GM19238 (cell line): Measurements from ENCODE around the gene ZMYM4.
"Not testable (repeated sequence)": the region's sequence is repeated elsewhere in the genome, so short reads cannot be mapped to it uniquely, and the experiment has no call there.

Source experiments
- DNase-seq: peaks from one replicate; pipeline ENCODE4 v3.0.0; 2011; ENCODE audit warnings: low spot score; ENCODE audit not compliant: insufficient read length

ZMYM4 gene

DNA sequence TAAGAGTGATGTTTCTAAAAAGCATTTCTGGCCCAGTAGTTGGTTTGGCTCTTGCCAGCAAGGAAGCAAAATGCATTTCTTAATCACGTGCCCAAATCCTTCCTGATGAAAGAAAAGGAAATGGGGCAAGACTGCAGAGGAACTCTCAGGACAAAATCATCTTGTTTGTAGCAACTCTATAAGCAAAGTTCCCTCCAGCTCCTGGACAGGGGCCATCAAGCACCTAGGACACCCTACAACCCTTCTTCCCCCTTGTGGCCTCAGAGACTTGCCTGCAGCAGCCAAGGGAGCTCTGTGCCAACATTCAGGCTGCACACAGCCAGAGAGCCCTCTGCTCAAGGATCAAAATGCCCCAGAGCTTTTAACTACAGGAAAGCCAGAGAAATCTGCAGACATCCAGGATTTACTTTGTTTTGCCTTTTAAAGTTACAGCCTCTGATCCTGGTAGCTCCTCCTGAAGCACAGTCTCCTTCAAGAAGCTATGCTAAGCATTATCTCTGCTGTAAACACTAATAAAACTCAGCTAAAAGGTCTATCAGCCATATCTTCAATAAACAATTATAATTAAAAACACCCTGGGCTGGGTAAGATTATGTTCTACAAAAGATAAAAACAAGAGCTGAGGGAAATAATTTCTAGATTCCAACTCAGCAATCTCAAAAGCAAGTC, 183.7 kb downstream of the ZMYM4 start:
- DNase-seq: no peak

DNA sequence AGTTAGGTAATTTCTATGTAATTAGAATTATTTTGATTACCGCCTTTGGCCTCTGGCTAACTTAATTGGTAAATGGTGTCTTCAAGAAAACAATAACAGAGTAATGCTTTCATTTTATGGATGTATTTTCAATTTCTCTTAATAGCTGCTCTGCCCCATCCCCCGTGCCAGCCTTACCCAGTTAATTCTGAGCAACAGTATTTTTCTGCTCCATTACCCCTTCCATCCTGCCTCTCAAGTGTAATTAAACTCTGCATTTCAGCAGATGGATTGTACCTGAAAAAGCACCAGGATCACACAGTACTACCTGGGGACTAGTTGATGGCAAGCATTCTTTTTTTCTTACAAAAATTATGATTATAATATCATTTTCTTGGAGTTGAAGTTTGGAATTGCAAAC, 184.5 kb downstream of the ZMYM4 start:
- DNase-seq: no peak

DNA sequence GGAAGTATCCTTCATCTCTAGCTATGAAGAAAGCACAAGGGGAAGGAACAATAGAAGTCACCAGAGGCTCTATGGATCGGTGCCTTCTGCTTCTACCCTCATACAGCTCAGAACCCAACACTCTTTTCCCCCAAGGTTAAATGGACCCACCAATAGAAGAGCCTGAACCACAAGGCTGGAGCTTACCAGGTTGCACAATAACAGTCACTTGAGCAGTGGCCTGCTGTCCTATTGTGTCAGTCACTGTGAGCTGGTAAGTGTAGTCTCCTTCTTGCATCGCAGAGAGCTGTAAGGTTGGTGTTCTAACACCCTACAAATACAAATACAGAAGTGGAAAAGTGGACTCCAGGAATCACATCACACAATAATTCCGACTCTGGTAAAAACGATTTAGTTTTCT, 185.7 kb downstream of the ZMYM4 start:
- no peak for DNase-seq

DNA sequence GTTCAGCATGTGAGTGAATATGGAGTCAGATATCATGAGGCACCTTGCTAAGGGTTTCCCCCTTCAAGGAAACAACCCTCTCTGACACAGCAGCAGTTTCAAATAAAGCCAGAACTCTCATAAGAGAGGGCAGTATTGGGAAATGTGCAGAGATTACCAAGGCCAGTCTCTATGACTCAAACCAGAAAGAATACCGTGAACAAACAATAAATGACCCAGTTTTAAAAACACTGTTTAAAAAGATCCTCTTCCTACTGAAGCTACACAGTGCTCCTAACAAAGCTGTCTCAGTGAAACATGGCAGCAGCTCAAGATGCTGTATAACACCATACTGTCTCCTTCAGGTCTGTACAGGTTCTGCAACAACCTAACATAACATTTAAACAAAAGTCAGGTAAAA, 186.1 kb downstream of the ZMYM4 start:
- no peak for DNase-seq

DNA sequence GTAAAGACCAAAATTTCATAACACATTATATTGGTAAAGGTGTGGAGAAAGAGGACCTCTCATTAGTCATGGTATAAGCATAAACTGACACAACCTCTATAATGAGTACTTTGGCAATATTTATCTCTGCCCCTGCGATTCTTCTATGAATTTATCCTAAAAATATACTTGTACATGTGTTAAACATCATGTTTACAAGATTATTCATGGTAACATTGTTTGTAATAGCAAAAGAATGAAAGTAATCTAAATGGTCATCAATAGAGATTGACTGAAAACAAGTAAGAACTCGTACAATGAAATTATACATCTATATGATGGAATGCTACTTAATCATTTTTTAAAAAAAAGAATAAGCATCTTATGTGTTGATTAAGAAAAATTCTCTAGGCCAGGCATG, 192.3 kb downstream of the ZMYM4 start:
- DNase-seq: no peak

DNA sequence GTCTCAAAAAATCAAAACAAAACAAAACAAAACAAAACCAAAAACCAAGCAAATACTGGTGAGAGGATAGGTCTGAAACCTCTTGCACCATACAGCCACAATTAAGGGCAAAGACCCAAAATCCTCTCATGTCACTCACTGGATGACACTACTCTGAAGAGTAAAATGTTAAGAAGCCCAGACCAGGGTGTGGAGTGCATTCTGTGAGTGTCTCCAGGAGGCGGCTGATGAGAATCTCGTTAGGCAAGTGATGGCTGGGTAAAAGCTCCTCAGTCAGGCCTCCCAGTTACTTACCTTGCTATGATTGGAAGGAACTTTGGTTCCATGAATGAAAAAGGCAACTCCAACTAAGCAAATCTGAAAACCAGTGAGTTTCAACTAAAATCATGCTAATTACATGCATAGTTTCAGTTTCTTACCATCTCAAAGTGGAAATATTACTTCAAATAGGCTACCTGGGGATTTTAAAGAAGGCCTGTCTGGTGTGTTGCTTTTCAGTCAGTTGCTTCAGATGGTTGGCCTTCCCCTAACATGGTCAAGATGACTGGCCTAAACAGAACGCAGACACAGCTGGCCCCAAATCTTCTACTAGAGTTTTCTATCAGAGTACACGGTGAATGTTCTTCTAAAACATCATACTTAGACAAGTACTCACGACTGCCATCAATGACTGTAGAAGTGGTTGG, 193.6 kb downstream of the ZMYM4 start:
- no peak for DNase-seq

DNA sequence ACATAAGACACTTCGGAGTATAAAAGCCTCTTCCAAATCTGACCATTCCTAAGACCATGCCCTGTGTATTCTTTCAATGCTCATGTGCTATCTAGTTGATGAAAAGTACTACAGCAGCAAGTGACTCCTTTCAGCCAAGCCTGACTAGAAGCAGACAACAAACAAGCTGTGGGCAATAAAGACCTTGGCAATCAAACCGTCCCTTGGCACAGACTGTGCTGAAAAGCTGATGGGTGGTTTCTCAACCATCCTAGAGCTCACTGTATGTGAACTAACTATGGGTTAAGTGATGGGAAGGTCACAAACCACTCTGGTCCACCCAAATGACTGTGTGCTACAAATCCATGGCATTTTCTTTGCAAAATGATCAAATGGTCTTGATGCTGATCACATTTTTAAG, 194.7 kb downstream of the ZMYM4 start:
- DNase-seq: no peak

DNA sequence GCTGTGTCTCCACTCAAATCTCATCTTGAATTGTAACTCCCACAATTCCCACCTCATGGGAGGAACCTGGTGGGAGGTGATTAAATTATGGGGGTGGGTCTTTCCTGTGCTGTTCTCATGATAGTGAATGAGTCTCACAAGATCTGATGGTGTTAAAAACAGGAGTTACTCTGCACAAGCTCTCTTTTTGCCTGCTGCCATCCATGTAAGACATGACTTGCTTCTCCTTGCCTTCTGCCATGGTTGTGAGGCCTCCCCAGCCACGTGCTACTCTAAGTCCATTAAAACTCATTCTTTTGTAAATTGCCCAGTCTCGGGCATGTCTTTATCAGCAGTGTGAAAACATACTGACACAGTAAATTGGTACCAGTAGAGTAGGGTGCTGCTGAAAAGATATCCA, 195.2 kb downstream of the ZMYM4 start:
- DNase-seq: not testable (repeated sequence)

DNA sequence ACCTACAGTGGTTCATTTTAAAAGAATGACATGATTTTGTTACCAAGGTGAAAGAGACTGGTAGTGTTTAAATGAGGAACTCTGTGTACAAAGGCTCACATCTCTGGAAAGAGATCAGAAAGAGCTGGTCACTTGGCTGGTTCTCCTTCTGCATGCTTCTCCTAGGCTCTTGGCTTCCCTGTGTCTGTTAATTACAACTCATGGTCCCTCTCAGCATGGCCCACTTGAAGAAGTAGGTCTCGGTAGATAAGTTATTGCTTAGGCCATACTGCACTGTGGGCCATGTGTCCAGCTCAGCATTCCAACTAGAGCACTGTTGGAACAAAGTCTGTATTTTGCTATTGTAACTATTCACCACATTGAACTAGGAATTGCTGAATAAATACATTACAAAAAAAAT, 197.6 kb downstream of the ZMYM4 start:
- no peak for DNase-seq

DNA sequence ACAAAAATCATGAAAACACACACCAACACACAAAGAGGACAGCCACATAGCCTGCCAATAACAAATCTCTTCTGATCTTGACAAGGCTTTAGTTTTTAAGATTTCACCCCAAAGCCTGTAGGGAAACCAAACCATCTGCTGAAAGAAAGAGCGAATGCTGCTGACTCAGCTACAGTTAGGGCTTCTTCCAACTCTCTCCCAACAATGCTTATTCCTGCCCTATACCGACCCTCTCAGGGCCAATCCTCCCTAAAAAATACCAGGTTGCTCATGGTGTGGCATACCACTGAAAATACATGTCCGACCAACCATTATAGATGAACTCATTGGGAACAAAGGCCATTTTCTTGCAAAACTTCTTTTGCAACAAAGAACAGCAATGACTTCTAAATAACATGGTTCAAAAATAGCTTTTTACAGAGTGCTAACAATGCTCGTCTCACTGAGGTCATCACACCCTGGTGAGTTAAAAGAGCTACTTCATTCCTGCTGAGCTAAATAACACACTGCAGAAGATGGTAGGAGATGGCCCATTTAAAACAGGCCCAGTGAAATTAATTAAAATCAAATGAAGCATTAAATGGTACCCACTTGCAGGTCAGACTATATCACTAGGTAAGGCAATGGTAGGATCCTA, 202.6 kb downstream of the ZMYM4 start:
- no peak for DNase-seq
